Breast epithelium (tissue), 4 donors: ENCODE data around the gene SDS. TPM values are rescaled to one million over a fixed set of nuclear protein-coding genes. Genes with fewer than 3 reads are reported as not detected.

Source experiments
- DNase-seq, 2 donors: peaks; one replicate each; pipeline ENCODE4 v3.0.0-alpha.2; 2019; ENCODE audit warnings: low spot score in 2 of 2
- H3K27ac ChIP-seq, 2 donors: fragments of 200-600 bp; sonication (generic) in 1 of 2; one replicate each; pipeline ENCODE4 v1.5.1; 2016 to 2019; ENCODE audit warnings: mild to moderate bottlenecking in 1 of 2
- H3K27me3 ChIP-seq, 2 donors: fragments of 200-600 bp; sonication (generic) in 1 of 2; one replicate each; pipeline versions ENCODE4 v1.5.1 to v1.6.0; 2017 to 2019; ENCODE audit warnings: control low read depth in 1 of 2, mild to moderate bottlenecking in 1 of 2
- H3K36me3 ChIP-seq: fragments of 200-600 bp; one replicate; pipeline ENCODE4 v1.5.1; 2019
- H3K4me1 ChIP-seq, 2 donors: fragments of 200-600 bp; sonication (generic); one replicate each; pipeline ENCODE4 v1.5.1; 2016 to 2019; ENCODE audit warnings: control low read depth in 1 of 2
- H3K4me3 ChIP-seq, 3 donors: fragments of 200-600 bp; sonication (generic); 1 replicate in 2 of 3; 2 replicates in 1 of 3; pipeline ENCODE4 v1.5.1; 2016 to 2019; ENCODE audit warnings: mild to moderate bottlenecking in 3 of 3, moderate library complexity in 2 of 3
- H3K9me3 ChIP-seq, 2 donors: fragments of 200-600 bp; sonication (generic) in 1 of 2; one replicate each; pipeline ENCODE4 v1.5.1; 2016 to 2019; ENCODE audit warnings: control low read depth in 1 of 2
- POLR2A ChIP-seq: fragments of 450-650 bp; IDR thresholded peaks from one replicate; pipeline ENCODE4 v1.6.1; 2016; ENCODE audit warnings: antibody characterized with exemption, mild to moderate bottlenecking, moderate library complexity
- POLR2AphosphoS5 ChIP-seq, 3 donors: sonication (generic); formaldehyde crosslinking; IDR thresholded peaks; one replicate each; pipeline ENCODE4 v1.6.1; 2017; ENCODE audit warnings: antibody characterized with exemption in 3 of 3
- intact Hi-C: fragments of 100-400 bp; cut with DNase I; formaldehyde crosslinking; loops from one replicate; pipeline ENCODE4 v1.15.1; 2023; ENCODE audit warnings: low total_unique reads
- total RNA-seq, 3 donors: library from RNA; depleted of rRNA; stranded (reverse); fragments of >200 nt; gene quantifications; one replicate each; pipeline ENCODE4 v1.1.0, GENCODE V29; 2016
- TF ChIP-seq, protein P1 (sequence below), 3 donors: fragments of 450-650 bp; IDR thresholded peaks; one replicate each; pipeline ENCODE4 v1.5.1; 2016 to 2017; ENCODE audit warnings: antibody characterized with exemption in 3 of 3, mild to moderate bottlenecking in 3 of 3, moderate library complexity in 3 of 3

Gene SDS
- total RNA-seq, 3 donors from 2014 or later = 0.66 to 12.0 (median 0.80) TPM

DNA sequence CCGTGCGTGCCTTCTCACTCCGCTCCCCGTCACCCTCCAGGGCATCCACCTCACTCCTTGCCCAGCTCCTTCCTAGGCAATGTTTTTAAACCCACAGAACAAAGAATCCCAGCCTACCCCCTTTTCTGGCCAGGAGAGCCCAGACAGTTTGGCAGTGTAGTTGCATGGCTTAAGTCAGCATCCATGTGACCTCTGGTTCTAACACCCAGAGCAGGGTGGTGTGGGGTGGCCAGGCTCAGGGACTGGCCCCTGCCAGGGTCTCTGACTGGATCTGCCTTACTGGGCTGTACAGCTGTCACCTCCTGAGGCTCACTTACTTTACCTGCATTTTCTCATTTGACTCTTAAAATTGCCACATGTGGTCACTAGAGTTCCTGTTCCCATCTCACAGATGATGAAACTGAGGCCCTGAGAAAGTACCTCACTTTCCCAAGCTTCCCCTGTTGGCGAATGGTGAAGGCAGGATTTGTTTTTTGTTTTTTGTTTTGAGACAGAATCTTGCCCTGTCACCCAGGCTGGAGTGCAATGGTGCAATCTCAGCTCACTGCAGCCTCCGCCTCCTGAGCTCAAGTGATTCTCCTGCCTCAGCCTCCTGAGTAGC is 18.3 kb downstream of the SDS start:
- H3K4me3 ChIP-seq = no peak overlapping the region
- peaks cover 9% of the 10 kb centered on the region for H3K36me3 ChIP-seq
- no peak overlapping the region for H3K27ac ChIP-seq
- no peak for TF ChIP-seq POLR2A
- TF ChIP-seq, protein P1, sequence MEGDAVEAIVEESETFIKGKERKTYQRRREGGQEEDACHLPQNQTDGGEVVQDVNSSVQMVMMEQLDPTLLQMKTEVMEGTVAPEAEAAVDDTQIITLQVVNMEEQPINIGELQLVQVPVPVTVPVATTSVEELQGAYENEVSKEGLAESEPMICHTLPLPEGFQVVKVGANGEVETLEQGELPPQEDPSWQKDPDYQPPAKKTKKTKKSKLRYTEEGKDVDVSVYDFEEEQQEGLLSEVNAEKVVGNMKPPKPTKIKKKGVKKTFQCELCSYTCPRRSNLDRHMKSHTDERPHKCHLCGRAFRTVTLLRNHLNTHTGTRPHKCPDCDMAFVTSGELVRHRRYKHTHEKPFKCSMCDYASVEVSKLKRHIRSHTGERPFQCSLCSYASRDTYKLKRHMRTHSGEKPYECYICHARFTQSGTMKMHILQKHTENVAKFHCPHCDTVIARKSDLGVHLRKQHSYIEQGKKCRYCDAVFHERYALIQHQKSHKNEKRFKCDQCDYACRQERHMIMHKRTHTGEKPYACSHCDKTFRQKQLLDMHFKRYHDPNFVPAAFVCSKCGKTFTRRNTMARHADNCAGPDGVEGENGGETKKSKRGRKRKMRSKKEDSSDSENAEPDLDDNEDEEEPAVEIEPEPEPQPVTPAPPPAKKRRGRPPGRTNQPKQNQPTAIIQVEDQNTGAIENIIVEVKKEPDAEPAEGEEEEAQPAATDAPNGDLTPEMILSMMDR (IDR thresholded peaks at IDR 0.05) = no peak
- TF ChIP-seq POLR2AphosphoS5 (IDR thresholded peaks at IDR 0.05) = no peak
- intact Hi-C loops = no loop called here
- no peaks in the 10 kb centered on the region for H3K9me3 ChIP-seq
- H3K4me1 ChIP-seq = no peaks in the 10 kb centered on the region
- no peak for DNase-seq
- no peaks in the 10 kb centered on the region for H3K27me3 ChIP-seq

DNA sequence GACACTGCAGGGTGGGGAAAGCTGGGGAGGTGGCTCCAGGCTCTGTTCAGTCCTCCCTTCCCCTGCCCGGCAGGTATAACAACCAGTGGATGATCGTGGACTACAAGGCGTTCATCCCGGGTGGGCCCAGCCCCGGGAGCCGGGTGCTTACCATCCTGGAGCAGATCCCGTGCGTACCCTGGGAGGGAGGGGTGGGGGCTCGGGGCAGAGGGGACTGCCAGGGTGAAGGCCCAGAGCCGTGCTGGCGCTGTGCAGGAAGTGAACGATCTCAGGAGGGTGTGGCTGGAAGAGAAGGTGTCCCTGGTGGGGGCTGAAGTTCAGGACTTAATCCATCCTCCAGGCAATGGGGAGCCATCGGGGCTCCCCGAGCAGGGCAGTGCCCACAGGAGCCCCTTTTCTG is 18.9 kb downstream of the SDS start:
- Histone ChIP-seq H3K27me3 (no peaks in the 10 kb centered on the region), H3K9me3 (no peaks in the 10 kb centered on the region), H3K4me3 (no peak overlapping the region), H3K27ac (no peak overlapping the region), H3K4me1 (no peaks in the 10 kb centered on the region), H3K36me3 (peaks cover 10% of the 10 kb centered on the region)
- TF ChIP-seq POLR2A = no peak
- intact Hi-C loops = no loop called here
- DNase-seq = no peak

DNA sequence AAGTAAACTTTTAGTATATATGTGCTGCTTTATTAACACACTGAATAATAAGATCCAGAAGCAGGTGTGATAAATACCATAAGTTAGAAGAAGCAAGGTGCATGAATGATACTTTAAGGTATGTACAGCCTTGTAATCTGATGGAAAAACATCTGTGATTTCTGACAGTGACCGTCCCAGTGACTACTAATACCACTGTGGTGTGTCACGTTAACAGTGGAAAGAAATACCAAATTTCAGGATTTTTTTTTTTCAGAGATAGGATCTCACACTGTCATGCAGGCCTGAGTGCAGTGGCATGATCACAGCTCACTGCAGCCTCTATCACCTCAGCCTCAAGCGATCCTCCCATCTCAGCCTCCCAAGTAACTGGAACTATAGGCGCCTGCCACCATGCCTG is 21.5 kb downstream of the SDS start:
- intact Hi-C loops = no loop called here
- no peak for DNase-seq
- peaks cover 4% of the 10 kb centered on the region for H3K36me3 ChIP-seq
- no peak overlapping the region for H3K27ac ChIP-seq
- H3K27me3 ChIP-seq = no peaks in the 10 kb centered on the region
- no peaks in the 10 kb centered on the region for H3K4me1 ChIP-seq
- H3K4me3 ChIP-seq = no peak overlapping the region
- TF ChIP-seq, protein P1 (IDR thresholded peaks at IDR 0.05) = no peak
- TF ChIP-seq POLR2AphosphoS5 (IDR thresholded peaks at IDR 0.05) = no peak
- TF ChIP-seq POLR2A = no peak
- H3K9me3 ChIP-seq = no peaks in the 10 kb centered on the region

DNA sequence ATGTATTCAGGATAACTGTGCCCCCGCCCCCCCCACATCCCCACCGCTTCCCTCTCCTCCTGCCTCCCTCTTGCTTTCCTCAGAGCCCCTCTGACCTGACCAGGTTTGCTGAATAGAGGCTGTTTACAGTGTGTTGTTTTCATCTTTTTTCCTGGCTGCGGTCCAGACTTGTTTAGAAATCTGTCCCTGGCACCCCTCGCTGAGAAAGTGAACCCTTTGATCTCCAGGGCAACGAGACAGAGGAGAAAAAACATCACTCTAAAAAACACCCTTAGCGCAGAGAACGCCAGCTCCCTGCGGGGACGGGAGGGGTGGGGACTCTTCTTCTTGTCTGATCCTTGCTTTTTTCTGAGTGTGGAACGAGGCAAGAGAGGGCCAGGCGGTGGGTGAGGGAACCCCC is 22.5 kb downstream of the SDS start:
- Histone ChIP-seq H3K4me1 (no peaks in the 10 kb centered on the region), H3K9me3 (no peaks in the 10 kb centered on the region), H3K27me3 (no peaks in the 10 kb centered on the region), H3K36me3 (peaks cover 4% of the 10 kb centered on the region), H3K27ac (no peak overlapping the region), H3K4me3 (no peak overlapping the region)
- intact Hi-C loops = no loop called here
- DNase-seq = no peak
- TF ChIP-seq POLR2A (no peak), POLR2AphosphoS5 (IDR thresholded peaks at IDR 0.05) (no peak)
- TF ChIP-seq, protein P1 (IDR thresholded peaks at IDR 0.05) = no peak

DNA sequence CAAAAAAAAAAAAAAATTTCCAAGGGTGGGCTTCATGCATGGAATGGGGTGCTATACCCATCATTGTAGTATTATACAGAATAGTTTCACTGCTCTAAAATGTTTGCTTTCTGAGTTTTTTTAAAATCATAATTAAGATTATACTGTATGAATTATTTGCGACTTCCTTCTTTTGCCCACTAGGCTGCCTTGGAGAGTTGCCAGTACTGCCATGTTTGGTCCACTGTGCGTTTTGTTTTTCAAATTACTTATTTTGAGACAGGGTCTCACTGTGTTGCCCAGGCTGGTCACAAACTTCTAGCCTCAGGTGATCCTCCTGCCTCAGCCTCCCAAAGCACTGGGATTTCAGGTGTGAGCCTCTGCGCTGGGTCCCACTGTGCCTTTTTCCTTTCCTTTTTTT is 25.4 kb downstream of the SDS start:
- H3K27ac ChIP-seq = no peak overlapping the region
- no peak overlapping the region for H3K4me3 ChIP-seq
- H3K27me3 ChIP-seq = no peaks in the 10 kb centered on the region
- H3K4me1 ChIP-seq = no peaks in the 10 kb centered on the region
- intact Hi-C loops = no loop called here
- no peaks in the 10 kb centered on the region for H3K9me3 ChIP-seq
- no peak for DNase-seq
- TF ChIP-seq POLR2AphosphoS5 (IDR thresholded peaks at IDR 0.05) (no peak), POLR2A (no peak)
- TF ChIP-seq, protein P1 (IDR thresholded peaks at IDR 0.05) = no peak
- peaks cover 17% of the 10 kb centered on the region for H3K36me3 ChIP-seq
